SK-N-SH treated with all-trans-retinoic acid at 6 μM for 48 hours (cell line): Measurements from ENCODE around the gene CHRM4.

Experiments used
- ATAC-seq: fragments of 200-7000 bp; cut with Tn5 transposase; 3 replicates; pipeline ENCODE4 v1.9.1; 2020; ENCODE audit warnings: mild to moderate bottlenecking, moderate library complexity
- ARNTL ChIP-seq: fragments of 450-650 bp; formaldehyde crosslinking; IDR thresholded peaks from 2 replicates; pipeline ENCODE4 v1.5.0; 2020; ENCODE audit warnings: low read depth, mild to moderate bottlenecking, moderate library complexity, borderline replicate concordance
- BACH2 ChIP-seq: fragments of 250-450 bp; sonication (Bioruptor Pico); IDR thresholded peaks from 2 replicates; pipeline ENCODE4 v1.9.0; 2021; ENCODE audit warnings: mild to moderate bottlenecking, borderline replicate concordance
- CSDC2 ChIP-seq: fragments of 250-450 bp; sonication (Bioruptor Pico); IDR thresholded peaks from 2 replicates; pipeline ENCODE4 v1.5.0; 2020; ENCODE audit warnings: mild to moderate bottlenecking, moderate library complexity
- ESRRG ChIP-seq: fragments of 250-450 bp; sonication (Bioruptor Pico); IDR thresholded peaks from 2 replicates; pipeline ENCODE4 v1.6.1; 2021; ENCODE audit warnings: mild to moderate bottlenecking
- GLIS3 ChIP-seq: fragments of 250-450 bp; sonication (Bioruptor Pico); IDR thresholded peaks from 2 replicates; pipeline ENCODE4 v1.5.0; 2020; ENCODE audit warnings: mild to moderate bottlenecking, moderate library complexity
- ISL1 ChIP-seq: fragments of 250-450 bp; sonication (Bioruptor Pico); IDR thresholded peaks from 2 replicates; pipeline ENCODE4 v2.1.2; 2022; ENCODE audit warnings: mild to moderate bottlenecking, moderate library complexity
- OSR1 ChIP-seq: fragments of 250-450 bp; sonication (Bioruptor Pico); IDR thresholded peaks from 2 replicates; pipeline ENCODE4 v1.8.0; 2022; ENCODE audit warnings: moderate library complexity, mild to moderate bottlenecking, inconsistent platforms
- RARB ChIP-seq: fragments of 250-450 bp; sonication (Bioruptor Pico); IDR thresholded peaks from 2 replicates; pipeline ENCODE4 v1.8.0; 2021; ENCODE audit warnings: mild to moderate bottlenecking, moderate library complexity
- SNAI2 ChIP-seq: fragments of 250-450 bp; sonication (Bioruptor Pico); IDR thresholded peaks from 2 replicates; pipeline ENCODE4 v1.5.0; 2020; ENCODE audit warnings: mild to moderate bottlenecking, moderate library complexity
- TCF4 ChIP-seq: fragments of 250-450 bp; sonication (Bioruptor Pico); IDR thresholded peaks from 2 replicates; pipeline ENCODE4 v1.8.0; 2021; ENCODE audit warnings: mild to moderate bottlenecking, moderate library complexity, borderline replicate concordance
- ZC3H10 ChIP-seq: fragments of 250-450 bp; sonication (Bioruptor Pico); IDR thresholded peaks from 2 replicates; pipeline ENCODE4 v1.5.1; 2021; ENCODE audit warnings: mild to moderate bottlenecking, moderate library complexity
- ZFP3 ChIP-seq: fragments of 250-450 bp; sonication (Bioruptor Pico); IDR thresholded peaks from 2 replicates; pipeline ENCODE4 v1.5.0; 2020; ENCODE audit warnings: mild to moderate bottlenecking, moderate library complexity
- ZFP30 ChIP-seq: fragments of 450-650 bp; formaldehyde crosslinking; IDR thresholded peaks from 2 replicates; pipeline ENCODE4 v1.5.0; 2022; ENCODE audit warnings: mild to moderate bottlenecking, moderate library complexity
- ZNF565 ChIP-seq: fragments of 450-650 bp; formaldehyde crosslinking; conservative IDR thresholded peaks from 2 replicates; pipeline ENCODE4 v1.5.0; 2020; ENCODE audit warnings: low read depth, mild to moderate bottlenecking, moderate library complexity
- TF ChIP-seq, protein P1 (sequence below): fragments of 250-450 bp; sonication (Bioruptor Pico); IDR thresholded peaks from 2 replicates; pipeline ENCODE4 v1.8.0; 2021; ENCODE audit warnings: low read depth, mild to moderate bottlenecking, moderate library complexity, borderline replicate concordance
- TF ChIP-seq, protein P2 (sequence below): fragments of 250-450 bp; sonication (Bioruptor Pico); IDR thresholded peaks from 2 replicates; pipeline ENCODE4 v1.5.0; 2020; ENCODE audit warnings: mild to moderate bottlenecking, moderate library complexity
- TF ChIP-seq, protein P3 (sequence below): fragments of 250-450 bp; sonication (Bioruptor Pico); IDR thresholded peaks from 2 replicates; pipeline ENCODE4 v1.5.1; 2020; ENCODE audit warnings: low read depth, mild to moderate bottlenecking, moderate library complexity
- TF ChIP-seq, protein P4 (sequence below): fragments of 250-450 bp; sonication (Bioruptor Pico); IDR thresholded peaks from 2 replicates; pipeline ENCODE4 v1.5.1; 2021; ENCODE audit warnings: mild to moderate bottlenecking, moderate library complexity

The CHRM4 gene

DNA sequence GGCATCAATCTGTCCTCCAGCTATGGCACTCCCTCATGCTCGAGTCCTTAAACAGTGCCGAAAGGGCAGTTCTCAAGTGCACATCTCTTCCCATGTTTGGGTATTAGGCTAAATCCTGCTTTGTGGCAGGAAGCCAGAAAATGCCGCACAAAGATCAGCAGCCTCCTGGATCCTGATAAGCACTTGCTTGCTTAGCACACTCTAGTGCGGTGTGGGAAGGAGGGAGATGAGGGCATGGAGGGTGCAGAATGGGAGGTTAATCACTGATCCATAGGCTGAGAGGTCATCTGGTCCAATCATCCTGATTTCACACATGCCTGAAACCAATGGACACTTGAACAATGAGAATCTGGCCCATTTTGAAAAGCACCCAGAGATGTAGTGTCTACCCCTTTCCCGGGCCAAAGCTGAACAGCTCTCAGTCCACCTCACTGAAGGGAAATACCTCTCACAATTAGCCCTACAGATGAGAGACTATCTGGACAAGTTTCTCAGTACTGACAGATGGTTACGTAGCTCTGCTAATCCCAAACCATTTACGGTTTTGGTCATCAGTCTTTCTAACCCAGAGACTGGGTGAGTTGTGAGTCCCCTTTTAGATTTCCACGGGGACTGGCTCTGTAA, 29.8 kb upstream of the CHRM4 start:
- no peak for ATAC-seq
- TF ChIP-seq TCF4 (CRISPR knock-in tag) (no peak), ISL1 (CRISPR knock-in tag) (no peak), ZNF565 (CRISPR knock-in tag) (no peak), ESRRG (CRISPR knock-in tag) (no peak)
- TF ChIP-seq, protein P1, sequence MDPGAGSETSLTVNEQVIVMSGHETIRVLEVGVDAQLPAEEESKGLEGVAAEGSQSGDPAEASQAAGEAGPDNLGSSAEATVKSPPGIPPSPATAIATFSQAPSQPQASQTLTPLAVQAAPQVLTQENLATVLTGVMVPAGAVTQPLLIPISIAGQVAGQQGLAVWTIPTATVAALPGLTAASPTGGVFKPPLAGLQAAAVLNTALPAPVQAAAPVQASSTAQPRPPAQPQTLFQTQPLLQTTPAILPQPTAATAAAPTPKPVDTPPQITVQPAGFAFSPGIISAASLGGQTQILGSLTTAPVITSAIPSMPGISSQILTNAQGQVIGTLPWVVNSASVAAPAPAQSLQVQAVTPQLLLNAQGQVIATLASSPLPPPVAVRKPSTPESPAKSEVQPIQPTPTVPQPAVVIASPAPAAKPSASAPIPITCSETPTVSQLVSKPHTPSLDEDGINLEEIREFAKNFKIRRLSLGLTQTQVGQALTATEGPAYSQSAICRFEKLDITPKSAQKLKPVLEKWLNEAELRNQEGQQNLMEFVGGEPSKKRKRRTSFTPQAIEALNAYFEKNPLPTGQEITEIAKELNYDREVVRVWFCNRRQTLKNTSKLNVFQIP (CRISPR knock-in tag): no peak
- TF ChIP-seq, all 23 proteins: peak for 0

DNA sequence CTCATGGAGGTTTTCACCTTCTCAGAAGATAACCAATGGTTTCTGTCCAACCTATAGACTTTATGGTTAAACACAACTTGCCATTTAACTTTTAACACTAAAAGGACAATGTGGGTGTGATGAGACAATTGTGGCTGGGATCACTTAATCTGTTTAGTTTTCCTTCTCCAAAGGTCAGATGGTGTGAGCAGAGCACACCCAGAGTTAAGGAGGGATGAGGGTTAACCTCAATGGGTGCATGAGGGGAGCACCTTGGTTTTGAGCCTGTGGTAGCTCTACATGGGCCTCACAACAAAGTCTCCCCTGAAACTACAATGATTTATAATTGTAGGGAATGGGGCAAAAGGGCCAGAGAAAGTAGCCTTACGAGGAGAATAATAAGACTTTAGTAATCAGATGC, 28.9 kb upstream of the CHRM4 start:
- TF ChIP-seq, protein P1 (CRISPR knock-in tag): no peak
- no peak for TF ChIP-seq GLIS3 (CRISPR knock-in tag)
- TF ChIP-seq SNAI2 (CRISPR knock-in tag): no peak
- no peak for TF ChIP-seq ZFP30 (CRISPR knock-in tag)
- TF ChIP-seq, protein P2, sequence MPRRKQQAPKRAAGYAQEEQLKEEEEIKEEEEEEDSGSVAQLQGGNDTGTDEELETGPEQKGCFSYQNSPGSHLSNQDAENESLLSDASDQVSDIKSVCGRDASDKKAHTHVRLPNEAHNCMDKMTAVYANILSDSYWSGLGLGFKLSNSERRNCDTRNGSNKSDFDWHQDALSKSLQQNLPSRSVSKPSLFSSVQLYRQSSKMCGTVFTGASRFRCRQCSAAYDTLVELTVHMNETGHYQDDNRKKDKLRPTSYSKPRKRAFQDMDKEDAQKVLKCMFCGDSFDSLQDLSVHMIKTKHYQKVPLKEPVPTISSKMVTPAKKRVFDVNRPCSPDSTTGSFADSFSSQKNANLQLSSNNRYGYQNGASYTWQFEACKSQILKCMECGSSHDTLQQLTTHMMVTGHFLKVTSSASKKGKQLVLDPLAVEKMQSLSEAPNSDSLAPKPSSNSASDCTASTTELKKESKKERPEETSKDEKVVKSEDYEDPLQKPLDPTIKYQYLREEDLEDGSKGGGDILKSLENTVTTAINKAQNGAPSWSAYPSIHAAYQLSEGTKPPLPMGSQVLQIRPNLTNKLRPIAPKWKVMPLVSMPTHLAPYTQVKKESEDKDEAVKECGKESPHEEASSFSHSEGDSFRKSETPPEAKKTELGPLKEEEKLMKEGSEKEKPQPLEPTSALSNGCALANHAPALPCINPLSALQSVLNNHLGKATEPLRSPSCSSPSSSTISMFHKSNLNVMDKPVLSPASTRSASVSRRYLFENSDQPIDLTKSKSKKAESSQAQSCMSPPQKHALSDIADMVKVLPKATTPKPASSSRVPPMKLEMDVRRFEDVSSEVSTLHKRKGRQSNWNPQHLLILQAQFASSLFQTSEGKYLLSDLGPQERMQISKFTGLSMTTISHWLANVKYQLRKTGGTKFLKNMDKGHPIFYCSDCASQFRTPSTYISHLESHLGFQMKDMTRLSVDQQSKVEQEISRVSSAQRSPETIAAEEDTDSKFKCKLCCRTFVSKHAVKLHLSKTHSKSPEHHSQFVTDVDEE (CRISPR knock-in tag): no peak
- TF ChIP-seq, all 23 proteins: peak for 0
- ATAC-seq: no peak

DNA sequence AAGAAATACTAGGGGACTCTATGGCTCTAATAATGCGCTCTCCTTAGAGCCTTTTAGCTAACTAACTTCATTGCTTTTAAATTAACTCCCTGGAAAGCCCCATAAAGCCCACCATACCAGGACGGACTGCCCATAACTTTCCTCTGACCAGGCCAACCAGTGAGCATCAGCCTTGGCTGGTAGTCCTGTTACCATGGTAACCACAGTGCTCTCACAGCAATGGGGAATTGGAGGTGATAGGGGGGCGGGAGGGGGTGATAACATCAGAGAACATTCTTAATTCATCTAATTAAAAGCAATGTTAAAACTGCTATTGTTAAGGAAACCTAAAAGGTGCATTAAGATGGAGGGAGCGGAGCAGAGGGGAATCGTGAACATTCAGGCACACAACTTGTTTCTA, 27.2 kb upstream of the CHRM4 start:
- no peak for ATAC-seq
- no peak for TF ChIP-seq OSR1
- no peak for TF ChIP-seq TCF4 (CRISPR knock-in tag)
- TF ChIP-seq, protein P3, sequence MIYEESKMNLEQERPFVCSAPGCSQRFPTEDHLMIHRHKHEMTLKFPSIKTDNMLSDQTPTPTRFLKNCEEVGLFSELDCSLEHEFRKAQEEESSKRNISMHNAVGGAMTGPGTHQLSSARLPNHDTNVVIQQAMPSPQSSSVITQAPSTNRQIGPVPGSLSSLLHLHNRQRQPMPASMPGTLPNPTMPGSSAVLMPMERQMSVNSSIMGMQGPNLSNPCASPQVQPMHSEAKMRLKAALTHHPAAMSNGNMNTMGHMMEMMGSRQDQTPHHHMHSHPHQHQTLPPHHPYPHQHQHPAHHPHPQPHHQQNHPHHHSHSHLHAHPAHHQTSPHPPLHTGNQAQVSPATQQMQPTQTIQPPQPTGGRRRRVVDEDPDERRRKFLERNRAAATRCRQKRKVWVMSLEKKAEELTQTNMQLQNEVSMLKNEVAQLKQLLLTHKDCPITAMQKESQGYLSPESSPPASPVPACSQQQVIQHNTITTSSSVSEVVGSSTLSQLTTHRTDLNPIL (CRISPR knock-in tag): no peak
- TF ChIP-seq CSDC2 (CRISPR knock-in tag): no peak
- no peak for TF ChIP-seq BACH2
- TF ChIP-seq GLIS3 (CRISPR knock-in tag): no peak
- TF ChIP-seq, protein P4, sequence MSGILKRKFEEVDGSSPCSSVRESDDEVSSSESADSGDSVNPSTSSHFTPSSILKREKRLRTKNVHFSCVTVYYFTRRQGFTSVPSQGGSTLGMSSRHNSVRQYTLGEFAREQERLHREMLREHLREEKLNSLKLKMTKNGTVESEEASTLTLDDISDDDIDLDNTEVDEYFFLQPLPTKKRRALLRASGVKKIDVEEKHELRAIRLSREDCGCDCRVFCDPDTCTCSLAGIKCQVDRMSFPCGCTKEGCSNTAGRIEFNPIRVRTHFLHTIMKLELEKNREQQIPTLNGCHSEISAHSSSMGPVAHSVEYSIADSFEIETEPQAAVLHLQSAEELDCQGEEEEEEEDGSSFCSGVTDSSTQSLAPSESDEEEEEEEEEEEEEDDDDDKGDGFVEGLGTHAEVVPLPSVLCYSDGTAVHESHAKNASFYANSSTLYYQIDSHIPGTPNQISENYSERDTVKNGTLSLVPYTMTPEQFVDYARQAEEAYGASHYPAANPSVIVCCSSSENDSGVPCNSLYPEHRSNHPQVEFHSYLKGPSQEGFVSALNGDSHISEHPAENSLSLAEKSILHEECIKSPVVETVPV (CRISPR knock-in tag): no peak
- TF ChIP-seq ISL1 (CRISPR knock-in tag): no peak
- no peak for TF ChIP-seq ESRRG (CRISPR knock-in tag)
- no peak for TF ChIP-seq ZC3H10 (CRISPR knock-in tag)
- no peak for TF ChIP-seq RARB (CRISPR knock-in tag)
- no peak for TF ChIP-seq SNAI2 (CRISPR knock-in tag)
- TF ChIP-seq, protein P2 (CRISPR knock-in tag): no peak
- no peak for TF ChIP-seq ARNTL (CRISPR knock-in tag)
- TF ChIP-seq, protein P1 (CRISPR knock-in tag): no peak
- TF ChIP-seq ZFP3 (CRISPR knock-in tag): no peak
